HEK293 (cell line): ENCODE data around the gene KCNA4.
"Not testable (repeated sequence)": the region's sequence is repeated elsewhere in the genome, so short reads cannot be mapped to it uniquely, and the experiment has no call there.

Experiments
- ZBTB21 ChIP-seq: fragments of 450-650 bp; formaldehyde crosslinking; IDR thresholded peaks from 2 replicates; pipeline ENCODE4 v1.5.1; 2017; ENCODE audit warnings: missing biosample characterization, missing genetic modification characterization
- ZBTB48 ChIP-seq: fragments of 450-650 bp; formaldehyde crosslinking; IDR thresholded peaks from 2 replicates; pipeline ENCODE4 v1.5.1; 2016; ENCODE audit warnings: missing biosample characterization, missing genetic modification characterization
- TF ChIP-seq, protein P1 (sequence below): sonication (generic); formaldehyde crosslinking; IDR thresholded peaks from 2 replicates; pipeline ENCODE4 v1.8.1; 2022; ENCODE audit warnings: mild to moderate bottlenecking, moderate library complexity, missing genetic modification reagents
- TF ChIP-seq, protein P2 (sequence below): fragments of 450-650 bp; formaldehyde crosslinking; IDR thresholded peaks from 2 replicates; pipeline ENCODE4 v1.5.1; 2016; ENCODE audit warnings: missing biosample characterization, missing genetic modification characterization

DNA sequence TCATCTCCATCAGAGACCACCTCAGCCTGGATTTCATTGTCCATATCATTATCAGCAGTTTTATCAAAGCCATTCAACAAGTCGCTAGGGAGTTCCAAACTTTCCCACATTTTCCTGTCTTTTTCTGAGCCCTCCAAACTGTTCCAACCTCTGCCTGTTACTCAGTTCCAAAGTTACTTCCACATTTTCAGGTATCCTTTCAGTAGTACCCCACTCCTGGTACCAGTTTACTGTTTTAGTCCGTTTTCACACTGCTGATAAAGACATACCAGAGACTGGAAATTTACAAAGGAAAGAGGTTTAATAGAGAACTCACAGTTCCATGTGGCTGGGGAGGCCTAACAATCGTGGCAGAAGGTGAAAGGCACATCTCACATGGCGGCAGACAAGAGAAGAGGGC, 17.9 kb upstream of the KCNA4 start:
- TF ChIP-seq ZBTB21, ZBTB48 (tag by site-specific recombination): not testable (repeated sequence)
- TF ChIP-seq, protein P1, sequence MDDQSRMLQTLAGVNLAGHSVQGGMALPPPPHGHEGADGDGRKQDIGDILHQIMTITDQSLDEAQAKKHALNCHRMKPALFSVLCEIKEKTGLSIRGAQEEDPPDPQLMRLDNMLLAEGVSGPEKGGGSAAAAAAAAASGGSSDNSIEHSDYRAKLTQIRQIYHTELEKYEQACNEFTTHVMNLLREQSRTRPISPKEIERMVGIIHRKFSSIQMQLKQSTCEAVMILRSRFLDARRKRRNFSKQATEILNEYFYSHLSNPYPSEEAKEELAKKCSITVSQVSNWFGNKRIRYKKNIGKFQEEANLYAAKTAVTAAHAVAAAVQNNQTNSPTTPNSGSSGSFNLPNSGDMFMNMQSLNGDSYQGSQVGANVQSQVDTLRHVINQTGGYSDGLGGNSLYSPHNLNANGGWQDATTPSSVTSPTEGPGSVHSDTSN (CRISPR knock-in tag): not testable (repeated sequence)
- TF ChIP-seq, protein P2, sequence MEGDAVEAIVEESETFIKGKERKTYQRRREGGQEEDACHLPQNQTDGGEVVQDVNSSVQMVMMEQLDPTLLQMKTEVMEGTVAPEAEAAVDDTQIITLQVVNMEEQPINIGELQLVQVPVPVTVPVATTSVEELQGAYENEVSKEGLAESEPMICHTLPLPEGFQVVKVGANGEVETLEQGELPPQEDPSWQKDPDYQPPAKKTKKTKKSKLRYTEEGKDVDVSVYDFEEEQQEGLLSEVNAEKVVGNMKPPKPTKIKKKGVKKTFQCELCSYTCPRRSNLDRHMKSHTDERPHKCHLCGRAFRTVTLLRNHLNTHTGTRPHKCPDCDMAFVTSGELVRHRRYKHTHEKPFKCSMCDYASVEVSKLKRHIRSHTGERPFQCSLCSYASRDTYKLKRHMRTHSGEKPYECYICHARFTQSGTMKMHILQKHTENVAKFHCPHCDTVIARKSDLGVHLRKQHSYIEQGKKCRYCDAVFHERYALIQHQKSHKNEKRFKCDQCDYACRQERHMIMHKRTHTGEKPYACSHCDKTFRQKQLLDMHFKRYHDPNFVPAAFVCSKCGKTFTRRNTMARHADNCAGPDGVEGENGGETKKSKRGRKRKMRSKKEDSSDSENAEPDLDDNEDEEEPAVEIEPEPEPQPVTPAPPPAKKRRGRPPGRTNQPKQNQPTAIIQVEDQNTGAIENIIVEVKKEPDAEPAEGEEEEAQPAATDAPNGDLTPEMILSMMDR (tag by site-specific recombination): not testable (repeated sequence)
